Measurements from ENCODE around the gene SPATS2. TPM values are rescaled to one million over a fixed set of nuclear protein-coding genes. Genes with fewer than 3 reads are reported as not detected.

SPATS2 gene
- total RNA-seq, 2 experiments from 2014 or later, result 22.7 to 36.4 TPM

DNA sequence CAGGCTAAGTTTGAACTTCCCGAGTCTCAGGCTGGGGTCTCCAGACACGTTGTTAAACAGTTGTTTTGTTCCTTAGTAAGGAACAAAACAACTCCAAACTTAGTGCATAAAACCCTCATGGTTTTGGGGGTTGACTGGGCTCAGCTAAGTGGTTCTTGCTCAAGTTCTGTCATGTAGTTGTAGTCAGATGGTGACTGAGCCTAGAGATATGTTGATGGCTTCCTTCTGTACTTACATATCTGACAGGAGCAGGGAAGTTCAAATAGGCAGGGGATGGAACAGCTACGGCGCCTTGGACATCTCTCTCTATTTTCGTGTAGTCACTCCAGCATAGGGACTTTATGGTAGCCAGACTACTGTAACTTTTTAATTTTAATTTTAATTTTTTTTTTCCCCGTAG is 45.7 kb downstream of the SPATS2 start:
- no peak overlapping the region for H3K4me2 ChIP-seq (ENCODE audit: low read length)
- H3K9me2 ChIP-seq (ENCODE audit: insufficient read depth, low read length), result no peaks in the 10 kb centered on the region
- CTCF ChIA-PET (ENCODE audit: unreplicated experiment), result no interaction called here
- POLR2A ChIA-PET, result interaction anchor here (0.7 kb wide), 1 partner anchor 205 kb away, joined by 3 read pairs; no protein-coding TSS in a partner anchor
- H3K4me1 ChIP-seq (ENCODE audit: insufficient read depth, low read length, poor library complexity, severe bottlenecking), result no peaks in the 10 kb centered on the region
- no peak for TF ChIP-seq EZH2phosphoT487 (IDR thresholded peaks at IDR 0.05; ENCODE audit: borderline replicate concordance, low read depth, low read length)
- TF ChIP-seq, protein P1, sequence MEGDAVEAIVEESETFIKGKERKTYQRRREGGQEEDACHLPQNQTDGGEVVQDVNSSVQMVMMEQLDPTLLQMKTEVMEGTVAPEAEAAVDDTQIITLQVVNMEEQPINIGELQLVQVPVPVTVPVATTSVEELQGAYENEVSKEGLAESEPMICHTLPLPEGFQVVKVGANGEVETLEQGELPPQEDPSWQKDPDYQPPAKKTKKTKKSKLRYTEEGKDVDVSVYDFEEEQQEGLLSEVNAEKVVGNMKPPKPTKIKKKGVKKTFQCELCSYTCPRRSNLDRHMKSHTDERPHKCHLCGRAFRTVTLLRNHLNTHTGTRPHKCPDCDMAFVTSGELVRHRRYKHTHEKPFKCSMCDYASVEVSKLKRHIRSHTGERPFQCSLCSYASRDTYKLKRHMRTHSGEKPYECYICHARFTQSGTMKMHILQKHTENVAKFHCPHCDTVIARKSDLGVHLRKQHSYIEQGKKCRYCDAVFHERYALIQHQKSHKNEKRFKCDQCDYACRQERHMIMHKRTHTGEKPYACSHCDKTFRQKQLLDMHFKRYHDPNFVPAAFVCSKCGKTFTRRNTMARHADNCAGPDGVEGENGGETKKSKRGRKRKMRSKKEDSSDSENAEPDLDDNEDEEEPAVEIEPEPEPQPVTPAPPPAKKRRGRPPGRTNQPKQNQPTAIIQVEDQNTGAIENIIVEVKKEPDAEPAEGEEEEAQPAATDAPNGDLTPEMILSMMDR (conservative IDR thresholded peaks at IDR 0.05; ENCODE audit: low read length), result no peak
- no peak for DNase-seq (ENCODE audit: low spot score)
- H3K9me3 ChIP-seq (ENCODE audit: low read length), result no peaks in the 10 kb centered on the region
- peaks cover 11% of the 10 kb centered on the region; the same call in 1 of the 2 replicates for H3K36me3 ChIP-seq (ENCODE audit: insufficient read depth, low read length)
- no TSS peak for BruUV-seq (replicated peaks)
- no peaks in the 10 kb centered on the region; the same call in 1 of the 2 replicates for H3K79me2 ChIP-seq (ENCODE audit: insufficient read depth, low read depth, low read length)
- no peaks in the 10 kb centered on the region for H4K20me1 ChIP-seq (ENCODE audit: insufficient read depth, low read length)
- H3K4me3 ChIP-seq (ENCODE audit: low read depth, low read length, poor library complexity, severe bottlenecking), result no peak overlapping the region
- no peak overlapping the region for H3K27ac ChIP-seq (ENCODE audit: low read depth, low read length, poor library complexity, severe bottlenecking)
- no peak overlapping the region for H2AFZ ChIP-seq (ENCODE audit: low read length)
- intact Hi-C loops (cut with micrococcal nuclease; ENCODE audit: unreplicated experiment), result no loop called here

DNA sequence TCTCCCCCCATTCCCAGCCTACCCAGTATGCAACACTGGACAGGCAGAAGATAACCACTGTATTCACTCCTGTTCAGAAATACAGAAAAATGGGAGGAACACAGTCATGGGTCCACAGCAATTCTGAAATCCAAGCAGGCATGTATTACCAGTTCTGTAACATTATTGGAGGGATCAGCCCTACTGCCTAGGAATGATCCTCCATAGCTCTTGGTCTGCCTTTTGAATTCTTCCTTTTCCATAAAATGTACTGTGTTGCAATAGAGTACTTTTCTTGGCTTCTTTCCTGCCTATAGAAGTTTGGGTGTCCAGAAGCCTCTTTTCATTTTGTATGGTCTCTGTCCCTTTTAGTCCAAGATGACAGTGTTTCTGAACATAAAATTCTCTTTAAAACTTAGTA is 46.5 kb downstream of the SPATS2 start:
- no peak overlapping the region for H2AFZ ChIP-seq (ENCODE audit: low read length)

DNA sequence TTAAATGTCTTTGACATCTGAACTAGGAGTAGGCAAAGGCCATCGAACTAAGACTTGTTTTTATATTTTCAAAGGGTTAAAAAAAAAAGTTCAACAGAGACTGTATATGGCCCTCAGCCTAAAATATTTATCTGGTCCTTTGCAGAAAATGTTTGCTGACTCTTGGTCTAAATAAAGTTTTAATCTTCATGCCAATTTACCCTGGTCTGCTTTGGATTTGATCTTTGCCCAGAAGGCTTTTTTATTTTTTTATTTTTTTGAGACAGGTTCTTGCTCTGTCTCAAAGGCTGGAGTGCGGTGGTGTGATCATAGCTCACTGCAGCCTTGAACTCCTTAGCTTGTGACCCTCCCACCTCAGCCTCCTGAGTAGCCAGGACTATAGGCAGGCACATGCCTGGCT is 47.1 kb downstream of the SPATS2 start:
- no TSS peak for BruUV-seq (replicated peaks)
- H3K79me2 ChIP-seq (ENCODE audit: insufficient read depth, low read depth, low read length), result 0 out of 2 replicates have a peak, but pooled peaks cover 3% of the 10 kb centered on the region
- no peak overlapping the region for H3K4me2 ChIP-seq (ENCODE audit: low read length)
- intact Hi-C loops (cut with micrococcal nuclease; ENCODE audit: unreplicated experiment), result no loop called here
- no peaks in the 10 kb centered on the region for H3K9me2 ChIP-seq (ENCODE audit: insufficient read depth, low read length)
- no peak overlapping the region for H3K27ac ChIP-seq (ENCODE audit: low read depth, low read length, poor library complexity, severe bottlenecking)
- 0 out of 2 replicates have a peak, but pooled peaks cover 4% of the 10 kb centered on the region for H4K20me1 ChIP-seq (ENCODE audit: insufficient read depth, low read length)
- H3K4me3 ChIP-seq (ENCODE audit: low read depth, low read length, poor library complexity, severe bottlenecking), result no peak overlapping the region
- CTCF ChIA-PET (ENCODE audit: unreplicated experiment), result no interaction called here
- H3K36me3 ChIP-seq (ENCODE audit: insufficient read depth, low read length), result peaks cover 11% of the 10 kb centered on the region; the same call in 1 of the 2 replicates
- no peak for DNase-seq (ENCODE audit: low spot score)
- no peaks in the 10 kb centered on the region for H3K4me1 ChIP-seq (ENCODE audit: insufficient read depth, low read length, poor library complexity, severe bottlenecking)
- H2AFZ ChIP-seq (ENCODE audit: low read length), result no peak overlapping the region
- POLR2A ChIA-PET, result no interaction called here
- no peaks in the 10 kb centered on the region for H3K9me3 ChIP-seq (ENCODE audit: low read length)
- no peak for TF ChIP-seq EZH2phosphoT487 (IDR thresholded peaks at IDR 0.05; ENCODE audit: borderline replicate concordance, low read depth, low read length)
- TF ChIP-seq, protein P1 (conservative IDR thresholded peaks at IDR 0.05; ENCODE audit: low read length), result no peak

More for the DNA sequence above, 46.5 kb downstream of the SPATS2 start:
- H3K27ac ChIP-seq (ENCODE audit: low read depth, low read length, poor library complexity, severe bottlenecking), result no peak overlapping the region
- H3K4me3 ChIP-seq (ENCODE audit: low read depth, low read length, poor library complexity, severe bottlenecking), result no peak overlapping the region
- peaks cover 11% of the 10 kb centered on the region; the same call in 1 of the 2 replicates for H3K36me3 ChIP-seq (ENCODE audit: insufficient read depth, low read length)
- CTCF ChIA-PET (ENCODE audit: unreplicated experiment), result no interaction called here
- no peak overlapping the region for H3K4me2 ChIP-seq (ENCODE audit: low read length)
- BruUV-seq (replicated peaks), result no TSS peak
- 0 out of 2 replicates have a peak, but pooled peaks cover 1% of the 10 kb centered on the region for H3K79me2 ChIP-seq (ENCODE audit: insufficient read depth, low read depth, low read length)
- POLR2A ChIA-PET, result no interaction called here
- no peaks in the 10 kb centered on the region for H3K9me2 ChIP-seq (ENCODE audit: insufficient read depth, low read length)
- H3K9me3 ChIP-seq (ENCODE audit: low read length), result no peaks in the 10 kb centered on the region
- no peak for TF ChIP-seq EZH2phosphoT487 (IDR thresholded peaks at IDR 0.05; ENCODE audit: borderline replicate concordance, low read depth, low read length)
- TF ChIP-seq, protein P1 (conservative IDR thresholded peaks at IDR 0.05; ENCODE audit: low read length), result no peak
- no peak for DNase-seq (ENCODE audit: low spot score)
- intact Hi-C loops (cut with micrococcal nuclease; ENCODE audit: unreplicated experiment), result no loop called here
- no peaks in the 10 kb centered on the region for H3K4me1 ChIP-seq (ENCODE audit: insufficient read depth, low read length, poor library complexity, severe bottlenecking)
- H4K20me1 ChIP-seq (ENCODE audit: insufficient read depth, low read length), result 0 out of 2 replicates have a peak, but pooled peaks cover under 1% of the 10 kb centered on the region
